Fibroblast of skin of scalp (primary cell): ENCODE data around the gene MYH11.
"Not testable (repeated sequence)": the region's sequence is repeated elsewhere in the genome, so short reads cannot be mapped to it uniquely, and the experiment has no call there.

Experiments
- DNase-seq: peaks from one replicate; pipeline ENCODE4 v3.0.0-alpha.2; 2013

The MYH11 gene

GRCh38 chr16:15876503-15876902, 19.7 kb upstream of the MYH11 start:
- DNase-seq: no peak

- DNase-seq: peak; percentile 75
These were observed 18.0 kb upstream of the MYH11 start for GRCh38 chr16:15874745-15875314.

- DNase-seq: no peak
These were observed 16.9 kb upstream of the MYH11 start for GRCh38 chr16:15873737-15874136.

GRCh38 chr16:15873301-15873700, 16.5 kb upstream of the MYH11 start:
- no peak for DNase-seq

GRCh38 chr16:15870011-15870410, 13.2 kb upstream of the MYH11 start:
- DNase-seq: no peak

- no peak for DNase-seq
These were observed 9.6 kb upstream of the MYH11 start for GRCh38 chr16:15866451-15866850.

- peak; percentile 89 for DNase-seq
These were observed 8.9 kb upstream of the MYH11 start for GRCh38 chr16:15865742-15866141.

GRCh38 chr16:15864939-15865338, 8.1 kb upstream of the MYH11 start:
- DNase-seq: no peak

- no peak for DNase-seq
These were observed 5.2 kb upstream of the MYH11 start for GRCh38 chr16:15861996-15862395.

GRCh38 chr16:15858921-15859668, 2.3 kb upstream of the MYH11 start:
- DNase-seq: no peak

- DNase-seq: peak; percentile 81
These were observed 1.1 kb upstream of the MYH11 start for GRCh38 chr16:15857724-15858560.

GRCh38 chr16:15856182-15856581, 646 bp downstream of the MYH11 start:
- DNase-seq: no peak

GRCh38 chr16:15855704-15856003, 1.2 kb downstream of the MYH11 start:
- no peak for DNase-seq

- no peak for DNase-seq
These were observed 1.7 kb downstream of the MYH11 start for GRCh38 chr16:15854906-15855703.

- DNase-seq: no peak
These were observed 2.8 kb downstream of the MYH11 start for GRCh38 chr16:15854061-15854460.

- no peak for DNase-seq
These were observed 3.8 kb downstream of the MYH11 start for GRCh38 chr16:15853021-15853420.

GRCh38 chr16:15850555-15850954, 6.3 kb downstream of the MYH11 start:
- not testable (repeated sequence) for DNase-seq

- DNase-seq: no peak
These were observed 7.4 kb downstream of the MYH11 start for GRCh38 chr16:15849209-15849981.

GRCh38 chr16:15847611-15848175, 9.1 kb downstream of the MYH11 start:
- DNase-seq: no peak

- DNase-seq: no peak
These were observed 10.3 kb downstream of the MYH11 start for GRCh38 chr16:15846510-15846909.

GRCh38 chr16:15843635-15844279, 13.1 kb downstream of the MYH11 start:
- no peak for DNase-seq
